Astrocyte (in vitro differentiated cells and primary cell): ENCODE measurements around the gene SGPP1. TPM values are rescaled to one million over a fixed set of nuclear protein-coding genes. Genes with fewer than 3 reads are reported as not detected.
A peak's percentile ranks its signal among the peaks of the same experiment; 100 is the strongest.

Experiments used
- DNase-seq: peaks from one replicate; pipeline ENCODE4 v3.0.0-alpha.2; 2010; ENCODE audit warnings: low read depth
- FAIRE-seq: peaks from 2 replicates; lab custom pipeline; 2011; peaks lifted over from hg19 to GRCh38; lab: Jason Lieb, UNC
- H2AFZ ChIP-seq: 2 replicates; pipeline ENCODE4 v1.6.0; 2012; ENCODE audit warnings: low read depth, low read length, inconsistent platforms
- H3K27ac ChIP-seq: 2 replicates; pipeline ENCODE4 v1.5.1; 2011; ENCODE audit warnings: low read depth, low read length, inconsistent platforms
- H3K27me3 ChIP-seq: 2 replicates; pipeline ENCODE4 v1.6.0; 2011; ENCODE audit warnings: low read length, inconsistent platforms; ENCODE audit not compliant: insufficient read depth
- H3K36me3 ChIP-seq: 2 replicates; pipeline ENCODE4 v1.5.1; 2011; ENCODE audit warnings: low read length, inconsistent platforms; ENCODE audit not compliant: insufficient read depth
- H3K4me1 ChIP-seq: 2 replicates; pipeline ENCODE4 v1.5.1; 2011; ENCODE audit warnings: low read length, inconsistent platforms; ENCODE audit not compliant: insufficient read depth
- H3K4me2 ChIP-seq: 2 replicates; pipeline ENCODE4 v1.6.0; 2012; ENCODE audit warnings: low read length, inconsistent platforms
- H3K4me3 ChIP-seq: 2 replicates; pipeline ENCODE4 v1.5.1; 2011; ENCODE audit warnings: low read depth, mild to moderate bottlenecking, low read length, inconsistent platforms; ENCODE audit not compliant: insufficient read depth
- H3K79me2 ChIP-seq: 2 replicates; pipeline ENCODE4 v1.6.0; 2012; ENCODE audit warnings: mild to moderate bottlenecking, low read length, inconsistent platforms; ENCODE audit not compliant: insufficient read depth
- H3K9ac ChIP-seq: 2 replicates; pipeline ENCODE4 v1.6.0; 2012; ENCODE audit warnings: mild to moderate bottlenecking, low read length, inconsistent platforms
- H3K9me3 ChIP-seq: 2 replicates; pipeline ENCODE4 v1.5.1; 2012; ENCODE audit warnings: low read depth, mild to moderate bottlenecking, low read length, inconsistent platforms; ENCODE audit not compliant: insufficient read depth
- H4K20me1 ChIP-seq: 2 replicates; pipeline ENCODE4 v1.6.0; 2012; ENCODE audit warnings: low read length, inconsistent platforms; ENCODE audit not compliant: insufficient read depth
- H3K27ac Mint-ChIP-seq: one replicate; pipeline ENCODE4 v1.8.0; 2021; ENCODE audit warnings: mild to moderate bottlenecking, mixed read lengths; ENCODE audit not compliant: unreplicated experiment
- H3K27me3 Mint-ChIP-seq: one replicate; pipeline ENCODE4 v1.8.0; 2021; ENCODE audit warnings: low read depth, mixed read lengths; ENCODE audit not compliant: unreplicated experiment
- H3K36me3 Mint-ChIP-seq: one replicate; pipeline ENCODE4 v1.8.0; 2021; ENCODE audit warnings: low read depth, mixed read lengths; ENCODE audit not compliant: unreplicated experiment
- H3K4me1 Mint-ChIP-seq: one replicate; pipeline ENCODE4 v1.8.0; 2021; ENCODE audit warnings: low read depth, mixed read lengths; ENCODE audit not compliant: unreplicated experiment
- H3K4me3 Mint-ChIP-seq: one replicate; pipeline ENCODE4 v1.8.0; 2021; ENCODE audit warnings: mild to moderate bottlenecking, moderate library complexity, mixed read lengths; ENCODE audit not compliant: unreplicated experiment
- H3K9me3 Mint-ChIP-seq: one replicate; pipeline ENCODE4 v1.8.0; 2021; ENCODE audit warnings: mild to moderate bottlenecking, mixed read lengths; ENCODE audit not compliant: unreplicated experiment
- EZH2 ChIP-seq: IDR thresholded peaks from 2 replicates; pipeline ENCODE4 v1.6.1; 2012; ENCODE audit warnings: mild to moderate bottlenecking, low read length, inconsistent platforms; ENCODE audit not compliant: insufficient read depth
- total RNA-seq: library from RNA; stranded (reverse); gene quantifications from 2 replicates; pipeline ENCODE4 v1.2.1, GENCODE V29; 2021
- TF ChIP-seq, protein P1 (sequence below): IDR thresholded peaks from 2 replicates; pipeline ENCODE4 v1.5.1; 2011; ENCODE audit warnings: low read depth, mild to moderate bottlenecking, inconsistent platforms, low read length, moderate library complexity; ENCODE audit not compliant: insufficient read depth

SGPP1 gene
- total RNA-seq, 1 donor from 2014 or later = 13.9 TPM

DNA sequence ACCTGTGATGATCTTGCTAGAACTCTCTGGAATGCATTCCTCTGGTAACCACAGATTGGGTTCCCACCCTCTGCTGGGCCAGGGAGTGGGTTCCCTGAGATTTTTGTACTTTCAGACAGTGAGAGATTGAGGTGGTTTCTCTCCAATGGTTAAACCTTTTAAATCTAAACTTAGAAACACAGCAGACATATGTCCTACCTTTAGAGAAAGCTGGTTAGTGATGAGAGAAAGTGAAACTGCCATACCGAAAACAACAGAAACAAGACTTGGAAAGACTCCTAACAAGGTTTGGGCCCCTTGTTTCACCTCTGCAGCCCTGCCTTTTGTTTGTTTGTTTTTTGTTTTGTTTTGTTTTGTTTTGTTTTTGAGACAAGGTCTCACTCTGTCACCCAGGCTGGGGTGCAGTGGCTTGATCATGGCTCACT lies 9.7 kb upstream of the SGPP1 start:
- DNase-seq (peak; percentile 13), FAIRE-seq (no peak)
- Histone ChIP-seq H3K4me2 (no peak overlapping the region), H3K9me3 (no peaks in the 10 kb centered on the region), H3K9ac (no peak overlapping the region), H4K20me1 (no peaks in the 10 kb centered on the region), H3K79me2 (no peaks in the 10 kb centered on the region), H3K4me3 (no peak overlapping the region), H3K27ac (no peak overlapping the region), H3K27me3 (no peaks in the 10 kb centered on the region), H3K36me3 (no peaks in the 10 kb centered on the region), H2AFZ (no peak overlapping the region), H3K4me1 (no peaks in the 10 kb centered on the region)
- Mint-ChIP-seq H3K36me3 (no peaks in the 10 kb centered on the region), H3K27ac (peak overlapping the region; percentile 72), H3K9me3 (no peaks in the 10 kb centered on the region), H3K27me3 (peaks cover 8% of the 10 kb centered on the region), H3K4me1 (peaks cover 5% of the 10 kb centered on the region), H3K4me3 (no peak overlapping the region)
- TF ChIP-seq, protein P1, sequence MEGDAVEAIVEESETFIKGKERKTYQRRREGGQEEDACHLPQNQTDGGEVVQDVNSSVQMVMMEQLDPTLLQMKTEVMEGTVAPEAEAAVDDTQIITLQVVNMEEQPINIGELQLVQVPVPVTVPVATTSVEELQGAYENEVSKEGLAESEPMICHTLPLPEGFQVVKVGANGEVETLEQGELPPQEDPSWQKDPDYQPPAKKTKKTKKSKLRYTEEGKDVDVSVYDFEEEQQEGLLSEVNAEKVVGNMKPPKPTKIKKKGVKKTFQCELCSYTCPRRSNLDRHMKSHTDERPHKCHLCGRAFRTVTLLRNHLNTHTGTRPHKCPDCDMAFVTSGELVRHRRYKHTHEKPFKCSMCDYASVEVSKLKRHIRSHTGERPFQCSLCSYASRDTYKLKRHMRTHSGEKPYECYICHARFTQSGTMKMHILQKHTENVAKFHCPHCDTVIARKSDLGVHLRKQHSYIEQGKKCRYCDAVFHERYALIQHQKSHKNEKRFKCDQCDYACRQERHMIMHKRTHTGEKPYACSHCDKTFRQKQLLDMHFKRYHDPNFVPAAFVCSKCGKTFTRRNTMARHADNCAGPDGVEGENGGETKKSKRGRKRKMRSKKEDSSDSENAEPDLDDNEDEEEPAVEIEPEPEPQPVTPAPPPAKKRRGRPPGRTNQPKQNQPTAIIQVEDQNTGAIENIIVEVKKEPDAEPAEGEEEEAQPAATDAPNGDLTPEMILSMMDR = no peak
- no peak for TF ChIP-seq EZH2

DNA sequence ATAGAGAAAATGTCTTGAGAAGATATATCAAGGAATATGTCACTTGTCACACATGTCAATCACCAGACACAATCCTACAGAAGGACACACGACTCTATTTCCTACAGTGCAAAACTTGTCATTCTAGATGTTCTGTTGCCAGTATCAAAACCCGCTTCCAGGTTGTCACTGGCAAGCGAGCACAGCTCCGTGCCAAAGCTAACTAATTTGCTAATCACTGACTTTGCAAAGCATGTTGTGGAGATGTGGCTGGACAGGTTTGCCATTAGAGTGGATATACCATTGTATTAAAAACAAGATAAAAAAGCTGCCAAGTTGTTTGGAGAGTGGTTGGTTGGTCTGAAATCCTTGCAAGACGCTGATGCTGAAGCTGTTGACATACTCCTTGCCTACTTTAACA lies 7.9 kb upstream of the SGPP1 start:
- Histone ChIP-seq H3K4me3 (no peak overlapping the region), H3K4me1 (no peaks in the 10 kb centered on the region), H3K79me2 (no peaks in the 10 kb centered on the region), H3K27me3 (no peaks in the 10 kb centered on the region), H3K9ac (no peak overlapping the region), H3K4me2 (no peak overlapping the region), H3K9me3 (no peaks in the 10 kb centered on the region), H4K20me1 (no peaks in the 10 kb centered on the region), H3K27ac (no peak overlapping the region), H2AFZ (no peak overlapping the region), H3K36me3 (no peaks in the 10 kb centered on the region)
- TF ChIP-seq, protein P1 = no peak
- no peak for TF ChIP-seq EZH2
- Mint-ChIP-seq H3K27ac (no peak overlapping the region), H3K4me1 (peaks cover 5% of the 10 kb centered on the region), H3K4me3 (no peak overlapping the region), H3K27me3 (peaks cover 11% of the 10 kb centered on the region), H3K9me3 (no peaks in the 10 kb centered on the region), H3K36me3 (no peaks in the 10 kb centered on the region)
- no peak for DNase-seq
- FAIRE-seq = no peak

DNA sequence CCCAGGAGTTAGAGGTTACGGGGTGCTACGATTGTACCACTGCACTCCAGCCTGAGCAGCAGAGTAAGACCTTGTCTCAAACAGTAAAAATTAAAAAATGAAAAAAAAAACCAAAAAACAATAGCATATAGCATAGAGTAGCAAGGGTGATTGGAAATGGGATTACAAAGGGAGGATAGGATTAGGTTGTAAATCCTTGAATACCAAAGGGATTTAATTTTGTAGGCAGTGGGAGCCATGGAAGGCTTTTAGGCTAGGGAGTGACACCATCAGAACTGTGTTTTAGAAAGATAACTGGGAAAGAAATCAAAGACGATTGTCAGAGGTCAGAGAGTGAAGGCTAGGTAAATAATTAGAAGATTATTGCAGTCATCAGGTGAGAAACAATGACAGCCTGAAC lies 2.8 kb upstream of the SGPP1 start:
- H3K4me3 Mint-ChIP-seq = no peak overlapping the region
- no peaks in the 10 kb centered on the region for H3K36me3 Mint-ChIP-seq
- H2AFZ ChIP-seq = no peak overlapping the region
- FAIRE-seq (no peak), DNase-seq (no peak)
- no peaks in the 10 kb centered on the region for H3K36me3 ChIP-seq
- TF ChIP-seq, protein P1 = no peak
- H3K27me3 ChIP-seq = no peaks in the 10 kb centered on the region
- H3K79me2 ChIP-seq = peaks cover 17% of the 10 kb centered on the region
- H3K4me3 ChIP-seq = no peak overlapping the region
- no peak overlapping the region for H3K27ac Mint-ChIP-seq
- peaks cover 10% of the 10 kb centered on the region for H3K4me1 ChIP-seq
- no peak overlapping the region for H3K4me2 ChIP-seq
- H3K9ac ChIP-seq = no peak overlapping the region
- H3K4me1 Mint-ChIP-seq = peaks cover 4% of the 10 kb centered on the region
- peaks cover 10% of the 10 kb centered on the region for H3K27me3 Mint-ChIP-seq
- no peaks in the 10 kb centered on the region for H3K9me3 ChIP-seq
- peaks cover 6% of the 10 kb centered on the region for H4K20me1 ChIP-seq
- H3K9me3 Mint-ChIP-seq = no peaks in the 10 kb centered on the region
- no peak overlapping the region for H3K27ac ChIP-seq
